HEK293 (cell line): Measurements from ENCODE around the gene SPAST.

Experiments
- CTCF ChIA-PET: fragments of 350-600 bp; formaldehyde crosslinking; extraction: SDS; loops from one replicate; lab custom pipeline; 2021; ENCODE audit warnings: antibody characterized with exemption; lab: Yijun Ruan, JAX
- POLR2A ChIA-PET: fragments of 300-600 bp; formaldehyde crosslinking; extraction: SDS; loops from one replicate; lab custom pipeline; 2020; ENCODE audit warnings: antibody characterized with exemption, inconsistent platforms; lab: Yijun Ruan, JAX
- H3K27ac ChIP-seq: fragments of 200-500 bp; sonication (Bioruptor generic); 2 replicates; pipeline ENCODE4 v1.5.1; 2014; ENCODE audit warnings: low read depth, low read length, control low read depth, inconsistent platforms; ENCODE audit errors: extremely low read depth
- H3K36me3 ChIP-seq, 2 experiments: fragments of 200-500 bp in 1 of 2; sonication (Bioruptor generic) in 1 of 2; 1 replicate in 1 of 2; 2 replicates in 1 of 2; pipeline ENCODE4 v1.5.1; 2014 to 2017; ENCODE audit warnings: inconsistent platforms in 2 of 2, low read length in 2 of 2; ENCODE audit not compliant: control insufficient read depth in 2 of 2, insufficient read depth in 1 of 2
- H3K4me1 ChIP-seq: fragments of 200-500 bp; sonication (Bioruptor generic); 2 replicates; pipeline ENCODE4 v1.5.1; 2014; ENCODE audit warnings: mild to moderate bottlenecking, low read length, inconsistent platforms; ENCODE audit not compliant: control insufficient read depth, insufficient read depth
- H3K4me3 ChIP-seq: 2 replicates; pipeline ENCODE4 v1.5.1; 2011; ENCODE audit warnings: low read depth, mild to moderate bottlenecking, control low read depth, low read length, moderate library complexity
- H3K9me3 ChIP-seq: fragments of 200-500 bp; sonication (Bioruptor generic); 2 replicates; pipeline ENCODE4 v1.5.1; 2014; ENCODE audit warnings: low read depth, low read length, inconsistent platforms; ENCODE audit not compliant: control insufficient read depth, insufficient read depth
- ATF2 ChIP-seq: fragments of 450-650 bp; formaldehyde crosslinking; IDR thresholded peaks from 2 replicates; pipeline ENCODE4 v1.5.1; 2016; ENCODE audit warnings: missing biosample characterization, missing genetic modification characterization, low read depth
- GLI2 ChIP-seq: fragments of 450-650 bp; formaldehyde crosslinking; IDR thresholded peaks from 2 replicates; pipeline ENCODE4; 2017; ENCODE audit warnings: missing biosample characterization, missing genetic modification characterization, low read depth, borderline replicate concordance
- KLF16 ChIP-seq: fragments of 450-650 bp; formaldehyde crosslinking; IDR thresholded peaks from 2 replicates; pipeline ENCODE4 v1.5.1; 2017; ENCODE audit warnings: missing biosample characterization, missing genetic modification characterization
- KLF9 ChIP-seq: fragments of 450-650 bp; formaldehyde crosslinking; IDR thresholded peaks from 2 replicates; pipeline ENCODE4 v1.5.1; 2016; ENCODE audit warnings: missing biosample characterization, missing genetic modification characterization, low read depth
- MZF1 ChIP-seq: fragments of 450-650 bp; formaldehyde crosslinking; IDR thresholded peaks from 2 replicates; pipeline ENCODE4 v1.5.1; 2017; ENCODE audit warnings: missing biosample characterization, missing genetic modification characterization, borderline replicate concordance
- SCRT1 ChIP-seq: fragments of 450-650 bp; formaldehyde crosslinking; IDR thresholded peaks from 2 replicates; pipeline ENCODE4 v1.5.1; 2016; ENCODE audit warnings: missing biosample characterization, missing genetic modification characterization, borderline replicate concordance
- TRIM28 ChIP-seq: IDR thresholded peaks from 2 replicates; pipeline ENCODE4 v1.6.1; 2011; ENCODE audit warnings: low read length, control low read depth, borderline replicate concordance
- YY2 ChIP-seq: fragments of 450-650 bp; formaldehyde crosslinking; IDR thresholded peaks from 2 replicates; pipeline ENCODE4 v1.5.1; 2016; ENCODE audit warnings: missing biosample characterization, missing genetic modification characterization
- ZBTB1 ChIP-seq: fragments of 450-650 bp; formaldehyde crosslinking; IDR thresholded peaks from 2 replicates; pipeline ENCODE4 v1.5.1; 2016; ENCODE audit warnings: missing biosample characterization, missing genetic modification characterization
- ZFP37 ChIP-seq: fragments of 450-650 bp; formaldehyde crosslinking; IDR thresholded peaks from 2 replicates; pipeline ENCODE4 v1.5.1; 2016; ENCODE audit warnings: missing biosample characterization, missing genetic modification characterization
- ZNF274 ChIP-seq, 2 experiments: fragments of 200-500 bp in 1 of 2; fragments of 450-650 bp in 1 of 2; sonication (Bioruptor generic) in 1 of 2; formaldehyde crosslinking in 1 of 2; IDR thresholded peaks; 2 replicates each; pipeline versions ENCODE4 v1.5.1 to v1.6.1; 2014 to 2016; ENCODE audit warnings: borderline replicate concordance in 1 of 2, inconsistent platforms in 1 of 2, low read length in 1 of 2, missing biosample characterization in 1 of 2, missing genetic modification characterization in 1 of 2
- ZNF350 ChIP-seq: fragments of 450-650 bp; formaldehyde crosslinking; IDR thresholded peaks from 2 replicates; pipeline ENCODE4 v1.5.0; 2017; ENCODE audit warnings: missing biosample characterization, mild to moderate bottlenecking, missing genetic modification characterization
- ZNF404 ChIP-seq: fragments of 450-650 bp; formaldehyde crosslinking; IDR thresholded peaks from 2 replicates; pipeline ENCODE4 v1.5.1; 2017; ENCODE audit warnings: missing biosample characterization, missing genetic modification characterization
- ZNF433 ChIP-seq: fragments of 450-650 bp; formaldehyde crosslinking; IDR thresholded peaks from 2 replicates; pipeline ENCODE4 v1.5.1; 2016; ENCODE audit warnings: missing biosample characterization, missing genetic modification characterization, low read depth
- ZNF518A ChIP-seq: fragments of 450-650 bp; formaldehyde crosslinking; conservative IDR thresholded peaks from 2 replicates; pipeline ENCODE4 v1.5.1; 2016; ENCODE audit warnings: low read depth, missing biosample characterization, missing genetic modification characterization
- ZNF610 ChIP-seq: fragments of 450-650 bp; formaldehyde crosslinking; IDR thresholded peaks from 2 replicates; pipeline ENCODE4 v1.5.1; 2016; ENCODE audit warnings: missing biosample characterization, missing genetic modification characterization, borderline replicate concordance
- ZNF629 ChIP-seq: fragments of 450-650 bp; formaldehyde crosslinking; IDR thresholded peaks from 2 replicates; pipeline ENCODE4 v1.5.1; 2017; ENCODE audit warnings: missing biosample characterization, missing genetic modification characterization
- ZNF660 ChIP-seq: fragments of 450-650 bp; IDR thresholded peaks from 2 replicates; pipeline ENCODE4 v1.5.1; 2018; ENCODE audit warnings: missing biosample characterization, mild to moderate bottlenecking, missing genetic modification characterization
- ZNF670 ChIP-seq: fragments of 450-650 bp; formaldehyde crosslinking; IDR thresholded peaks from 2 replicates; pipeline ENCODE4 v1.5.1; 2016; ENCODE audit warnings: missing biosample characterization, missing genetic modification characterization, low read depth
- ZNF677 ChIP-seq: fragments of 450-650 bp; IDR thresholded peaks from 2 replicates; pipeline ENCODE4 v1.5.0; 2018; ENCODE audit warnings: missing biosample characterization, mild to moderate bottlenecking, missing genetic modification characterization, moderate library complexity
- ZNF792 ChIP-seq: fragments of 450-650 bp; formaldehyde crosslinking; IDR thresholded peaks from 2 replicates; pipeline ENCODE4 v1.5.1; 2016; ENCODE audit warnings: missing biosample characterization, missing genetic modification characterization
- TF ChIP-seq, protein P1 (sequence below): sonication (generic); formaldehyde crosslinking; IDR thresholded peaks from 2 replicates; pipeline ENCODE4 v1.8.1; 2022; ENCODE audit warnings: mild to moderate bottlenecking, moderate library complexity, missing genetic modification reagents
- TF ChIP-seq, protein P2 (sequence below): fragments of 450-650 bp; formaldehyde crosslinking; IDR thresholded peaks from 2 replicates; pipeline ENCODE4 v1.5.1; 2016; ENCODE audit warnings: missing biosample characterization, missing genetic modification characterization

Gene SPAST

DNA sequence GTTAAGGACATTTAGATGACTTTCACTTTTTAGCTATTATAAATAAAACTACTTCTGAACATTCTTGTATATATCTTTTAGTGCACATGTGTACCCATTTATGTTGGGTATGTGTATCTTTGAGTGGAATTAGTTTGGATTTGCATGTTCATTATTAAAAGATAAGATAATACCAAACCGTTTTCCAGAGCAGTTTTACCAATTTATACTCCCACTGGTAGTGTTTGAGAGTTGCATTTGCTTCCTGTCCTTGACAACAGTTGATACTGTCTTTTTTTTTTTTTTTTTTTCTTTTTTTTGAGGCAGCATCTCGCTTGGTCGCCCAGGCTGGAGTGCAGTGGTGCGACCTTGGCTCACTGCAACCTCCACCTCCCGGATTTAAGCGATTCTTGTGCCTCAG, 125.7 kb downstream of the SPAST start:
- POLR2A ChIA-PET, result no interaction called here
- Histone ChIP-seq H3K36me3 (peaks cover 25 to 43% of the 10 kb centered on the region in 2 experiments), H3K9me3 (no peaks in the 10 kb centered on the region), H3K4me1 (no peaks in the 10 kb centered on the region), H3K27ac (no peak overlapping the region), H3K4me3 (no peak overlapping the region)
- TF ChIP-seq KLF9 (tag by site-specific recombination) (no peak), ZBTB1 (tag by site-specific recombination) (no peak), ZNF274 (IDR thresholded peaks at IDR 0.05; ENCODE audit: low read length) (no peak), ZNF274 (tag by site-specific recombination; IDR thresholded peaks at IDR 0.05; ENCODE audit: borderline replicate concordance) (no peak), ZNF660 (tag by site-specific recombination) (no peak)
- CTCF ChIA-PET, result no interaction called here

- no peaks in the 10 kb centered on the region for H3K4me1 ChIP-seq
- ChIA-PET CTCF (interaction anchor here (0.7 kb wide), 1 partner anchor 455 kb away, joined by 3 read pairs; no protein-coding TSS in a partner anchor), POLR2A (no interaction called here)
- no peak overlapping the region for H3K4me3 ChIP-seq
- H3K9me3 ChIP-seq, result no peaks in the 10 kb centered on the region
- no peak for TF ChIP-seq ZNF670 (tag by site-specific recombination)
- no peak for TF ChIP-seq ZNF677 (tag by site-specific recombination)
- TF ChIP-seq ZNF433, result no peak
- no peak for TF ChIP-seq KLF16 (tag by site-specific recombination)
- TF ChIP-seq YY2, result no peak
- no peak for TF ChIP-seq TRIM28
- no peak for TF ChIP-seq ZNF518A (tag by site-specific recombination)
- TF ChIP-seq, protein P1, sequence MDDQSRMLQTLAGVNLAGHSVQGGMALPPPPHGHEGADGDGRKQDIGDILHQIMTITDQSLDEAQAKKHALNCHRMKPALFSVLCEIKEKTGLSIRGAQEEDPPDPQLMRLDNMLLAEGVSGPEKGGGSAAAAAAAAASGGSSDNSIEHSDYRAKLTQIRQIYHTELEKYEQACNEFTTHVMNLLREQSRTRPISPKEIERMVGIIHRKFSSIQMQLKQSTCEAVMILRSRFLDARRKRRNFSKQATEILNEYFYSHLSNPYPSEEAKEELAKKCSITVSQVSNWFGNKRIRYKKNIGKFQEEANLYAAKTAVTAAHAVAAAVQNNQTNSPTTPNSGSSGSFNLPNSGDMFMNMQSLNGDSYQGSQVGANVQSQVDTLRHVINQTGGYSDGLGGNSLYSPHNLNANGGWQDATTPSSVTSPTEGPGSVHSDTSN (CRISPR knock-in tag), result no peak
- no peak for TF ChIP-seq ZNF350
- TF ChIP-seq GLI2 (tag by site-specific recombination), result no peak
- no peak for TF ChIP-seq ZNF629 (tag by site-specific recombination)
- no peak for TF ChIP-seq ZNF404
- TF ChIP-seq, protein P2, sequence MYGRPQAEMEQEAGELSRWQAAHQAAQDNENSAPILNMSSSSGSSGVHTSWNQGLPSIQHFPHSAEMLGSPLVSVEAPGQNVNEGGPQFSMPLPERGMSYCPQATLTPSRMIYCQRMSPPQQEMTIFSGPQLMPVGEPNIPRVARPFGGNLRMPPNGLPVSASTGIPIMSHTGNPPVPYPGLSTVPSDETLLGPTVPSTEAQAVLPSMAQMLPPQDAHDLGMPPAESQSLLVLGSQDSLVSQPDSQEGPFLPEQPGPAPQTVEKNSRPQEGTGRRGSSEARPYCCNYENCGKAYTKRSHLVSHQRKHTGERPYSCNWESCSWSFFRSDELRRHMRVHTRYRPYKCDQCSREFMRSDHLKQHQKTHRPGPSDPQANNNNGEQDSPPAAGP, result no peak
- TF ChIP-seq ZNF610, result no peak
- no peak for TF ChIP-seq MZF1 (tag by site-specific recombination)
- no peak for TF ChIP-seq ATF2 (tag by site-specific recombination)
- no peak for TF ChIP-seq SCRT1 (tag by site-specific recombination)
- no peak for TF ChIP-seq ZNF792 (tag by site-specific recombination)
- no peak for TF ChIP-seq ZFP37 (tag by site-specific recombination)
- H3K27ac ChIP-seq, result no peak overlapping the region
- peaks cover 18 to 27% of the 10 kb centered on the region in 2 experiments for H3K36me3 ChIP-seq
Observed at GRCh38 chr2:32192418-32192817, 129.1 kb downstream of the SPAST start.
